K562 (cell line): ENCODE results near the gene APLP1. TPM values are rescaled to one million over a fixed set of nuclear protein-coding genes. Genes with fewer than 3 reads are reported as not detected.
A peak's percentile ranks its signal among the peaks of the same experiment; 100 is the strongest.

ENCODE experiments used
- BCLAF1 ChIP-seq, 2 experiments: fragments of 450-650 bp in 1 of 2; IDR thresholded peaks; 2 replicates each; pipeline ENCODE4 v1.6.1; 2011 to 2017; ENCODE audit warnings: low read depth in 2 of 2, antibody characterized with exemption in 1 of 2, borderline replicate concordance in 1 of 2, low read length in 1 of 2, mild to moderate bottlenecking in 1 of 2, mixed read lengths in 1 of 2; ENCODE audit not compliant: control insufficient read depth in 1 of 2
- ELF4 ChIP-seq: fragments of 450-650 bp; formaldehyde crosslinking; IDR thresholded peaks from 2 replicates; pipeline ENCODE4 v1.4.0; 2022; ENCODE audit warnings: missing genetic modification characterization
- ESRRA ChIP-seq: fragments of 450-650 bp; IDR thresholded peaks from 2 replicates; pipeline ENCODE4 v1.6.1; 2014; ENCODE audit warnings: low read depth, mild to moderate bottlenecking, moderate library complexity, borderline replicate concordance
- ILK ChIP-seq: fragments of 450-650 bp; IDR thresholded peaks from 2 replicates; pipeline ENCODE4 v1.6.1; 2016; ENCODE audit warnings: missing genetic modification characterization, low read depth, mild to moderate bottlenecking, missing compliant biosample characterization, moderate library complexity, borderline replicate concordance
- IRF2 ChIP-seq: sonication (generic); formaldehyde crosslinking; IDR thresholded peaks from 2 replicates; pipeline ENCODE4 v1.8.1; 2022; ENCODE audit warnings: mild to moderate bottlenecking, missing genetic modification reagents
- KLF1 ChIP-seq: fragments of 450-650 bp; IDR thresholded peaks from 2 replicates; pipeline ENCODE4 v1.6.1; 2016; ENCODE audit warnings: missing genetic modification characterization, missing compliant biosample characterization
- MIER1 ChIP-seq: fragments of 450-650 bp; IDR thresholded peaks from 2 replicates; pipeline ENCODE4 v1.6.1; 2016; ENCODE audit warnings: antibody characterized with exemption, mild to moderate bottlenecking, low read depth
- PYGO2 ChIP-seq: fragments of 450-650 bp; IDR thresholded peaks from 2 replicates; pipeline ENCODE4 v1.6.1; 2016; ENCODE audit warnings: mild to moderate bottlenecking, missing genetic modification characterization, moderate library complexity, missing compliant biosample characterization
- RAD51 ChIP-seq: fragments of 450-650 bp; IDR thresholded peaks from 2 replicates; pipeline ENCODE4 v1.7.1; 2016; ENCODE audit warnings: low read depth, mild to moderate bottlenecking, borderline replicate concordance
- STAT5B ChIP-seq: fragments of 250-450 bp; sonication (Bioruptor Pico); IDR thresholded peaks from 2 replicates; pipeline ENCODE4 v1.8.0; 2021; ENCODE audit warnings: mild to moderate bottlenecking, inconsistent platforms
- TFAM ChIP-seq: fragments of 250-450 bp; sonication (Bioruptor Pico); conservative IDR thresholded peaks from 2 replicates; pipeline ENCODE4 v1.5.0; 2021; ENCODE audit warnings: mild to moderate bottlenecking, moderate library complexity
- ZEB2 ChIP-seq: fragments of 450-650 bp; IDR thresholded peaks from 2 replicates; pipeline ENCODE4 v1.6.1; 2016
- ZKSCAN1 ChIP-seq: fragments of 150-350 bp; IDR thresholded peaks from 2 replicates; pipeline ENCODE4 v1.6.1; 2016; ENCODE audit warnings: low read depth, low read length
- ZNF3 ChIP-seq: fragments of 250-450 bp; sonication (Bioruptor Pico); IDR thresholded peaks from 2 replicates; pipeline ENCODE4 v1.5.0; 2021; ENCODE audit warnings: mild to moderate bottlenecking, moderate library complexity
- ZNF79 ChIP-seq: fragments of 250-450 bp; sonication (Bioruptor Pico); IDR thresholded peaks from 2 replicates; pipeline ENCODE4 v1.4.0; 2020; ENCODE audit warnings: low read depth, mild to moderate bottlenecking, moderate library complexity
- ZNF830 ChIP-seq: fragments of 250-450 bp; sonication (Bioruptor Pico); IDR thresholded peaks from 2 replicates; pipeline ENCODE4 v1.5.0; 2021; ENCODE audit warnings: mild to moderate bottlenecking
- polyA plus RNA-seq, 8 experiments: library from polyadenylated mRNA; depleted of rRNA in 4 of 8; stranded (reverse) in 5 of 8; unstranded in 3 of 8; fragments of >200 nt; fragmentation: Nextera tagmentation in 2 of 8; fragmentation: Illumina TruSeq in 1 of 8; extraction: Ambion mirVana in 2 of 8; extraction: Trizol in 1 of 8; gene quantifications; 2 replicates each; pipeline versions ENCODE4 v1.2.1 to v1.2.3, GENCODE V29; 2011 to 2014; ENCODE audit warnings: inconsistent platforms in 1 of 8, missing spikeins in 1 of 8
- total RNA-seq, 7 experiments: library from RNA; depleted of rRNA in 6 of 7; stranded (reverse); fragments of >200 nt in 6 of 7; fragmentation: Illumina TruSeq in 2 of 7; extraction: Trizol in 2 of 7; gene quantifications; 2 replicates each; pipeline versions ENCODE4 v1.2.1 to v1.2.3, GENCODE V29; 2011 to 2021; ENCODE audit warnings: low replicate concordance in 1 of 7
- TF ChIP-seq, protein P1 (sequence below), 2 experiments: fragments of 150-350 bp in 1 of 2; IDR thresholded peaks; 2 replicates each; pipeline ENCODE4 v1.6.1; 2012 to 2016; ENCODE audit warnings: low read depth in 2 of 2, low read length in 2 of 2, mild to moderate bottlenecking in 1 of 2, moderate library complexity in 1 of 2
- TF ChIP-seq, protein P2 (sequence below): sonication (generic); formaldehyde crosslinking; IDR thresholded peaks from 2 replicates; pipeline ENCODE4 v1.8.0; 2022; ENCODE audit warnings: mild to moderate bottlenecking, missing genetic modification reagents
- TF ChIP-seq, protein P3 (sequence below): fragments of 250-450 bp; sonication (Bioruptor Pico); IDR thresholded peaks from 2 replicates; pipeline ENCODE4 v1.4.0; 2020; ENCODE audit warnings: borderline replicate concordance

APLP1 gene
- total and polyA plus RNA-seq, 9 of the 15 experiments (the other 6 are each of a cell fraction or from before 2014, with no cell fraction given): 0.69 to 9.9 (median 4.7) TPM

- TF ChIP-seq, protein P1, sequence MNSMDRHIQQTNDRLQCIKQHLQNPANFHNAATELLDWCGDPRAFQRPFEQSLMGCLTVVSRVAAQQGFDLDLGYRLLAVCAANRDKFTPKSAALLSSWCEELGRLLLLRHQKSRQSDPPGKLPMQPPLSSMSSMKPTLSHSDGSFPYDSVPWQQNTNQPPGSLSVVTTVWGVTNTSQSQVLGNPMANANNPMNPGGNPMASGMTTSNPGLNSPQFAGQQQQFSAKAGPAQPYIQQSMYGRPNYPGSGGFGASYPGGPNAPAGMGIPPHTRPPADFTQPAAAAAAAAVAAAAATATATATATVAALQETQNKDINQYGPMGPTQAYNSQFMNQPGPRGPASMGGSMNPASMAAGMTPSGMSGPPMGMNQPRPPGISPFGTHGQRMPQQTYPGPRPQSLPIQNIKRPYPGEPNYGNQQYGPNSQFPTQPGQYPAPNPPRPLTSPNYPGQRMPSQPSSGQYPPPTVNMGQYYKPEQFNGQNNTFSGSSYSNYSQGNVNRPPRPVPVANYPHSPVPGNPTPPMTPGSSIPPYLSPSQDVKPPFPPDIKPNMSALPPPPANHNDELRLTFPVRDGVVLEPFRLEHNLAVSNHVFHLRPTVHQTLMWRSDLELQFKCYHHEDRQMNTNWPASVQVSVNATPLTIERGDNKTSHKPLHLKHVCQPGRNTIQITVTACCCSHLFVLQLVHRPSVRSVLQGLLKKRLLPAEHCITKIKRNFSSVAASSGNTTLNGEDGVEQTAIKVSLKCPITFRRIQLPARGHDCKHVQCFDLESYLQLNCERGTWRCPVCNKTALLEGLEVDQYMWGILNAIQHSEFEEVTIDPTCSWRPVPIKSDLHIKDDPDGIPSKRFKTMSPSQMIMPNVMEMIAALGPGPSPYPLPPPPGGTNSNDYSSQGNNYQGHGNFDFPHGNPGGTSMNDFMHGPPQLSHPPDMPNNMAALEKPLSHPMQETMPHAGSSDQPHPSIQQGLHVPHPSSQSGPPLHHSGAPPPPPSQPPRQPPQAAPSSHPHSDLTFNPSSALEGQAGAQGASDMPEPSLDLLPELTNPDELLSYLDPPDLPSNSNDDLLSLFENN (IDR thresholded peaks at IDR 0.05; ENCODE audit: low read depth in 2 of 2, low read length in 2 of 2): no peak
- TF ChIP-seq IRF2: no peak
- no peak for TF ChIP-seq TFAM
- no peak for TF ChIP-seq PYGO2 (tag)
- peak; percentile 29; the same call in 1 of the 2 replicates for TF ChIP-seq RAD51
- TF ChIP-seq ESRRA: 0 out of 2 replicates have a peak, but pooled peaks have one; percentile 41
- TF ChIP-seq, protein P2, sequence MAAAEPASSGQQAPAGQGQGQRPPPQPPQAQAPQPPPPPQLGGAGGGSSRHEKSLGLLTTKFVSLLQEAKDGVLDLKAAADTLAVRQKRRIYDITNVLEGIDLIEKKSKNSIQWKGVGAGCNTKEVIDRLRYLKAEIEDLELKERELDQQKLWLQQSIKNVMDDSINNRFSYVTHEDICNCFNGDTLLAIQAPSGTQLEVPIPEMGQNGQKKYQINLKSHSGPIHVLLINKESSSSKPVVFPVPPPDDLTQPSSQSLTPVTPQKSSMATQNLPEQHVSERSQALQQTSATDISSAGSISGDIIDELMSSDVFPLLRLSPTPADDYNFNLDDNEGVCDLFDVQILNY: no peak
- TF ChIP-seq MIER1: no peak
- no peak for TF ChIP-seq STAT5B (CRISPR knock-in tag)
- TF ChIP-seq, protein P3, sequence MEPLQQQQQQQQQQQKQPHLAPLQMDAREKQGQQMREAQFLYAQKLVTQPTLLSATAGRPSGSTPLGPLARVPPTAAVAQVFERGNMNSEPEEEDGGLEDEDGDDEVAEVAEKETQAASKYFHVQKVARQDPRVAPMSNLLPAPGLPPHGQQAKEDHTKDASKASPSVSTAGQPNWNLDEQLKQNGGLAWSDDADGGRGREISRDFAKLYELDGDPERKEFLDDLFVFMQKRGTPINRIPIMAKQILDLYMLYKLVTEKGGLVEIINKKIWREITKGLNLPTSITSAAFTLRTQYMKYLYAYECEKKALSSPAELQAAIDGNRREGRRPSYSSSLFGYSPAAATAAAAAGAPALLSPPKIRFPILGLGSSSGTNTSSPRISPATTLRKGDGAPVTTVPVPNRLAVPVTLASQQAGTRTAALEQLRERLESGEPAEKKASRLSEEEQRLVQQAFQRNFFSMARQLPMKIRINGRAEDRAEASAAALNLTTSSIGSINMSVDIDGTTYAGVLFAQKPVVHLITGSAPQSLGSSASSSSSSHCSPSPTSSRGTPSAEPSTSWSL (CRISPR knock-in tag): no peak
- no peak for TF ChIP-seq ZNF79
- 0 out of 2 replicates have a peak, but pooled peaks have one; percentile 57 for TF ChIP-seq KLF1 (tag)
- TF ChIP-seq ZNF3 (CRISPR knock-in tag): no peak
- no peak for TF ChIP-seq BCLAF1 (IDR thresholded peaks at IDR 0.05; ENCODE audit: borderline replicate concordance in 1 of 2, control insufficient read depth in 1 of 2, low read depth in 2 of 2, low read length in 1 of 2)
- no peak for TF ChIP-seq ILK (tag)
- no peak for TF ChIP-seq ZNF830 (CRISPR knock-in tag)
- no peak for TF ChIP-seq ELF4 (CRISPR knock-in tag)
- TF ChIP-seq ZEB2: peak; percentile 86
- no peak for TF ChIP-seq ZKSCAN1
Measured at GRCh38 chr19:35845215-35846037, 22.9 kb upstream of the APLP1 start (continued).
